ENCODE data around the gene ZDHHC24.

Gene ZDHHC24

GRCh38 chr11:66559866-66560676 is 14.2 kb upstream of the ZDHHC24 start:
- H3K27me3 ChIP-seq, result peaks cover 49% of the 10 kb centered on the region
- H3K4me1 ChIP-seq (ENCODE audit: control insufficient read depth in 1 of 2, insufficient read depth in 1 of 2, low read depth in 1 of 2, low read length in 1 of 2), result no peaks in the 10 kb centered on the region
- no peaks in the 10 kb centered on the region for H3K36me3 ChIP-seq
- no peaks in the 10 kb centered on the region for H3K9me3 ChIP-seq
- TF ChIP-seq CTCF (IDR thresholded peaks at IDR 0.05), result no peak
- no peak overlapping the region for H3K27ac ChIP-seq
- no peak overlapping the region for H3K4me3 ChIP-seq (ENCODE audit: low read depth in 1 of 2, low read length in 1 of 2)

GRCh38 chr11:66559142-66559865 is 13.5 kb upstream of the ZDHHC24 start:
- Histone ChIP-seq H3K4me1 (ENCODE audit: control insufficient read depth in 1 of 2, insufficient read depth in 1 of 2, low read depth in 1 of 2, low read length in 1 of 2) (no peaks in the 10 kb centered on the region), H3K4me3 (ENCODE audit: low read depth in 1 of 2, low read length in 1 of 2) (no peak overlapping the region), H3K27me3 (peaks cover 49% of the 10 kb centered on the region), H3K9me3 (no peaks in the 10 kb centered on the region), H3K36me3 (no peaks in the 10 kb centered on the region), H3K27ac (no peak overlapping the region)
- TF ChIP-seq CTCF (IDR thresholded peaks at IDR 0.05), result no peak

GRCh38 chr11:66557733-66558326 is 12.0 kb upstream of the ZDHHC24 start:
- no peaks in the 10 kb centered on the region for H3K4me1 ChIP-seq (ENCODE audit: control insufficient read depth in 1 of 2, insufficient read depth in 1 of 2, low read depth in 1 of 2, low read length in 1 of 2)
- no peak for TF ChIP-seq CTCF (IDR thresholded peaks at IDR 0.05)

GRCh38 chr11:66556086-66556485 is 10.2 kb upstream of the ZDHHC24 start:
- Histone ChIP-seq H3K4me3 (ENCODE audit: low read depth in 1 of 2, low read length in 1 of 2) (no peak overlapping the region), H3K27me3 (peaks cover 43% of the 10 kb centered on the region), H3K36me3 (no peaks in the 10 kb centered on the region), H3K27ac (no peak overlapping the region), H3K4me1 (ENCODE audit: control insufficient read depth in 1 of 2, insufficient read depth in 1 of 2, low read depth in 1 of 2, low read length in 1 of 2) (no peaks in the 10 kb centered on the region), H3K9me3 (no peaks in the 10 kb centered on the region)
- no peak for TF ChIP-seq CTCF (IDR thresholded peaks at IDR 0.05)

More at GRCh38 chr11:66557733-66558326, 12.0 kb upstream of the ZDHHC24 start:
- no peak overlapping the region for H3K27ac ChIP-seq
- H3K36me3 ChIP-seq, result no peaks in the 10 kb centered on the region
- H3K27me3 ChIP-seq, result peaks cover 49% of the 10 kb centered on the region
- H3K4me3 ChIP-seq (ENCODE audit: low read depth in 1 of 2, low read length in 1 of 2), result no peak overlapping the region
- H3K9me3 ChIP-seq, result no peaks in the 10 kb centered on the region

- peaks cover 37% of the 10 kb centered on the region for H3K27me3 ChIP-seq
Observed at GRCh38 chr11:66555416-66555815, 9.6 kb upstream of the ZDHHC24 start.

More at GRCh38 chr11:66555416-66555815, 9.6 kb upstream of the ZDHHC24 start:
- no peaks in the 10 kb centered on the region for H3K36me3 ChIP-seq
- no peaks in the 10 kb centered on the region for H3K9me3 ChIP-seq
- no peaks in the 10 kb centered on the region for H3K4me1 ChIP-seq (ENCODE audit: control insufficient read depth in 1 of 2, insufficient read depth in 1 of 2, low read depth in 1 of 2, low read length in 1 of 2)
- H3K4me3 ChIP-seq (ENCODE audit: low read depth in 1 of 2, low read length in 1 of 2), result no peak overlapping the region
- no peak for TF ChIP-seq CTCF (IDR thresholded peaks at IDR 0.05)
- H3K27ac ChIP-seq, result no peak overlapping the region

Data from neutrophil (primary cell).